Ureter (tissue), 1 donor: Measurements from ENCODE around the gene CCND1. TPM values are rescaled to one million over a fixed set of nuclear protein-coding genes. Genes with fewer than 3 reads are reported as not detected.

Experiments
- DNase-seq: peaks from one replicate; pipeline ENCODE4 v3.0.0-alpha.2; 2020; ENCODE audit warnings: low spot score
- total RNA-seq: library from RNA; stranded (reverse); gene quantifications from one replicate; pipeline ENCODE4 v1.2.4, GENCODE V29; 2023
- donor health status: DM: yes; HTN: yes; CAD: no.

CCND1 gene
- total RNA-seq, result 203 TPM

GRCh38 chr11:69640995-69641581, at the start of gene CCND1:
CCND1 (plus strand) TSS chr11:69641156; CDS start chr11:69641314, 158 bp downstream.
- DNase-seq, result peak; percentile 80

DNA sequence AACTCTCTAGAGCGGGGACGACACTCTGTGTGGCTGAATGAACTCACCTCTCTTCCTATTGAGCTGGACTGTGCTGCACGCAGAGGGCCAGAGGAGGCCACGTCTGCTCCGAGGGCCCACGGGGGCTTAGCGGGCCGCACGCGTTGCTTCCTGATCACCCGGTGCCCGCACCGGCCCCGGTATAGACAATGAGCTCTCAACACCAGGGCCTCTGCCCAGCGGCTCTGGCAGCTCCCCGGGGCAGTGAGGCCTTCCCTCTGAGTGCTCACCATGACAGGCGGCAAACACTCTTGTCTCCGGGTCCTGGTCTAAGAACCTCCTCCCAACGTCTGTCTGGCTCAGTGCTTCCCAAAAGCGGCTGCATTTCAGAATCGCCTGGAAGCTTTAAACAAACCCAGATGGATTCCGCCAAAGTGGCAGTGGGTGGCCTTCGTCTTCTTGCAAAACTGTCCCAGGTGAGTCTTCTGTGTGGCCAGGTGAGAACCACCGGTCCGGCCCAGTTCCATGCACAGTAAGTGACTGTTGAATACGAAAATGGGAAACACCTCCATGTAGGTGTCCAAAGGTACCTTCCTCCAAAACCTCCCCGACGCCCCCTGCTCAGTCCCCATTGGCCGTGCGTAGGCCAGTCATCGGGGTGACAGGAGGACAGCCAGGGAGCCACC, 47.8 kb upstream of the CCND1 start:
- DNase-seq, result no peak

- DNase-seq, result no peak
Measured at GRCh38 chr11:69593851-69594250, 47.1 kb upstream of the CCND1 start.

DNA sequence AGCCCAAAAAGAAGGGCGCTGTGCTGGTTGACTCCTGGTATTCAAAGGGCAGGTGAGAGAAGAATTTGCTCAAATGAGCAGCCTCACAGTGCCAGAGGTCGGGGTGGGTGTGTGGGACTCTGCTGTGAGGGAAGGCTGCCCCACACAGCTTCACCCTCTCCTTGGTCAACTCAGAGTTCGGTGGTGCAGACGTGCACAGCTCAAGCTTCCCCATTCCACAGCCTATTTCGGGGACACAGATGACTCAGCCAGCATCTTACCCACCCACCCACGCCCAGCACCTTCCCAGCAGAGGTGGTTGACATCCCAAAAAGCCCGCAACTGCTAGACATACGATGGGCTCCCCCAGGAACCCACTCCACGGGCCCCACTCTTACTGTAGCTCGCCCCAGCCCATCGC, 46.5 kb upstream of the CCND1 start:
- no peak for DNase-seq

GRCh38 chr11:69595805-69596665, 44.9 kb upstream of the CCND1 start:
- DNase-seq, result no peak

GRCh38 chr11:69598147-69598546, 42.8 kb upstream of the CCND1 start:
- DNase-seq, result no peak

DNA sequence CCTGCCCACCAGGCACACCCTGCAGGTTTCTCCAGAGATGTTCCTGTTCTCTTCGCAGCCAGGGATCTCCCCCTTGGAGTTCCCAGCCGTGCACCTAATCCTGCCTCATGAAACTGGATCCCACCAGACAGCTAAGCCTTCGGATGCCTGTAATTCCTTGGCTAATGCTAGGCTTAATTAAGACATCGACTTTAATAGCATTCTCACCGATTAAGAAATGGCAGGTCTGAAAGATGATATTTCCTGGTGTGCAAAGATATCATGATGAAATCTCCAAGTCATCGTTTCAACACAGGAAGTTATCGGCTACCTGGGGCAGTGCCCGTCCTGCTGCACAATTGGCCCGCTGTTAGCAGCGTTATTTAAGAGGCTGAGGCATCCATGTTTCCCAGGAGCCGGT, 41.5 kb upstream of the CCND1 start:
- no peak for DNase-seq

DNA sequence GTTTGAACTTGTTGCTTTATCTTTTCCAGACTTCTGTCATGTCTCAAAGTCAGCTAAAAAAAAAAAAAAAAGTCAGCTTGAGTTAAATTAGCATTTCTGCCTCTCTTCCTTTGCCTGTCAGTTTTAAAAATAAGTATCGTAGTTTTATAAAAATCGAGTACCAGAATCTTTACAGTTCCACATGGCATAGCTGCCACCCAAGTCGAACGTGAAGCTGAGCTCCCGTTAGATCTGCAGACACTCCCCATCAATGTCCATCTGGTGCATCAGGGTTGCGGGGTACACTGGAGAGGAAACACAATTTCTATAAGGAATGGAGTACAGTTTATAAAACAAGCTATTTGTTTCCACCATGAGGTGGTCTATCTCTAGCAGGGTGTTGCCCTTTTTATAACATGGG, 41.0 kb upstream of the CCND1 start:
- no peak for DNase-seq

DNA sequence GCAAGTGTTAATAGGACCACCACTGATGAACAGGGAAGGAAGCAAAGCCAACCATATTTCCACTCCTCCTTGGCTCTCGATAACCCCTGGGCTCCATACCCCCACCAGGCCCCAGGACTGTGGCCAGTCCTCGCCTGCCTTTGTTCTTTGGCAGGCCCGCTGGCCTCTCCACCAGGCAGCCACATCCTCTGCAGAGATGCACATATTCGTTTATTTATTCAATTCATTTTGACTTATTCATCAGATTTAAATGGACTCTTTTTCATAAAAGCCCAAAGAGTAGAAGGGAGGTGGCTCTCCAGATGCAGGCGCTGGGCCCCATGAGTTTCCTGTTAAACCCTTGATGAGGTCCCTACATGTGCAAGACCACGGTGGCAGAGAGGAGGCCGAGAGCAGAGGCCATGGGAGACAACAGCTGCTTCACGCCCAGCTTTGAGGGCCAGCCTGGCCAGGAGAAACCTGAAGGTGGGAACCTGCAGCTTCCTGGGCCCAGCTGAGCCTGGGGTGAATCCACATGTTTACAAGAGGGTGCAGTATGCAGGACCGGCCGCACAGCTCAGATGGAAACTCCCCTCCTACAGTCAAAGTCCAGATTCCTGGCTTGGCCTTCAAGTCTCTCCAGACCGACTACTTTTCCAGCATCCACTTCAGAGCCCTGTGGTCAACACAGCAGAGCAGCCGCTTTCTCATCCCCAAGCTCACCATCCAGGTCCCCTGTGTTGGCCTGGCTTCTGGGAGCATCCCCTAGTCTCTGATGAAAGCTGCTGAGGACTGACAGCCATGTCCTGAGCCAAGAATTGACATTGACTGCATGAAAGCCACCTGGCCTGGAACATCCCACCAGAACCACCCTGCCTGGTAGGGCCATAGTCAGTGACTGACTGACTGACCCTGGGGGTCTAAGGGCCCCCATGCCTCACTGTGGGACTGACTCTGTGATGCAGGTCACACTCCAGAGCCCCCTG, 39.7 kb upstream of the CCND1 start:
- no peak for DNase-seq

GRCh38 chr11:69603111-69603836, 37.7 kb upstream of the CCND1 start:
- no peak for DNase-seq

GRCh38 chr11:69604055-69604454, 36.9 kb upstream of the CCND1 start:
- no peak for DNase-seq

DNA sequence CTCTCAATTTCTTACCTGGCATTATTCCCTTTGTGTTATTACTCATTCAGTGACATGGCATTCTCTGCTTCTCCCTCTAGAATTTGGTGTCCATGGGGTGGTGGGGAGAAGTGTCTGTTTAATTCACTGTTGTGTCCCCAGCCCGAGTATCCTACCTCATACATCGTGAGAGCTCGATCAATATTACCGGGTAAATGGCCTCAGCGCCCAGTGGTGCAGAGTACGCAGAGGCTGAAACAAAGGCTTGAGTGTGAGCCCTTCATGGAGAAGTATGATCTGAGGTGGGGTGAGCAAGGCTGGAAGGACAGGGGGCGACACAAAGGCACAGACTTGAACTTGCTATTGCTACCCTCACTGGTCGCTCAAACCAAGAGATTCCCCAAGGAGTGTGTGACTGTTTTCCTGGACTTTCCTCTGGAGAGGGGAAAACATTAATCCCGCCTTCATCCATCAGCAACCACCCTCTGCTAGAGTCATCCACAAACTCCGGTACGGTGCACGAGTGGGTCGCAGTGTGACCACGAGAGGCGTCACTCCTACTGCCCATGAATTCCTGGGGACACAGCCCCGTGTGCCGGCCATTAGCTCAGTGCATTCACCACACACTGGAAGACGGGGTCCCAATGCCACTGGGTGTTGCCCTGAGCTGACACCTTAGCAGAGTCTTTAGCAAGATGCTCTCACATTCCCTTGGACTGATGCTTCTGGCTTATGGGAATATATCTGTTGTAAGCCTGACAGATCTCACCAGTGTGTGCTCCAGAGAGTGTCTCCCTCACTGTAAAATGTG, 35.0 kb upstream of the CCND1 start:
- DNase-seq, result no peak

DNA sequence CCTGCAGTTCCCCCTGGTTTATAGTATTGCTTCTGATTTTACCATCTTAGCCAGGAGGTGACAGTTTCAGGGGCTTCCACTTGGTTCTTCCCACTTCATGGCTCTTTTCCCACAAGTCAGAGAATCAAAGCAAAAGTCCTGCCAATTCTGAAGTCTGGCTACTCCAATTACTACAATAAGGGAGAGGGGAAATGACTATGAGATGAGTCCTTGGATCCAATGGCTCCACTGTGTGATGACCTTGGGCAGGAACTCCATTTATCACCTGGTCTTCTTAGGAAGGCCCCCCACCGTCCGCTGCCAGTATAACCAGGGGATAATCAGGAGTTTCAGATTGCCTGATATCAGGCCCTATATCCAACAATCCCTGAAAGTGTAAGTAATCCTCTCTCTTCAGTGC, 31.6 kb upstream of the CCND1 start:
- DNase-seq, result no peak

- no peak for DNase-seq
Measured at GRCh38 chr11:69611548-69612526, 29.1 kb upstream of the CCND1 start.

- DNase-seq, result no peak
Measured at GRCh38 chr11:69613594-69613993, 27.4 kb upstream of the CCND1 start.

- DNase-seq, result no peak
Measured at GRCh38 chr11:69614085-69614484, 26.9 kb upstream of the CCND1 start.

DNA sequence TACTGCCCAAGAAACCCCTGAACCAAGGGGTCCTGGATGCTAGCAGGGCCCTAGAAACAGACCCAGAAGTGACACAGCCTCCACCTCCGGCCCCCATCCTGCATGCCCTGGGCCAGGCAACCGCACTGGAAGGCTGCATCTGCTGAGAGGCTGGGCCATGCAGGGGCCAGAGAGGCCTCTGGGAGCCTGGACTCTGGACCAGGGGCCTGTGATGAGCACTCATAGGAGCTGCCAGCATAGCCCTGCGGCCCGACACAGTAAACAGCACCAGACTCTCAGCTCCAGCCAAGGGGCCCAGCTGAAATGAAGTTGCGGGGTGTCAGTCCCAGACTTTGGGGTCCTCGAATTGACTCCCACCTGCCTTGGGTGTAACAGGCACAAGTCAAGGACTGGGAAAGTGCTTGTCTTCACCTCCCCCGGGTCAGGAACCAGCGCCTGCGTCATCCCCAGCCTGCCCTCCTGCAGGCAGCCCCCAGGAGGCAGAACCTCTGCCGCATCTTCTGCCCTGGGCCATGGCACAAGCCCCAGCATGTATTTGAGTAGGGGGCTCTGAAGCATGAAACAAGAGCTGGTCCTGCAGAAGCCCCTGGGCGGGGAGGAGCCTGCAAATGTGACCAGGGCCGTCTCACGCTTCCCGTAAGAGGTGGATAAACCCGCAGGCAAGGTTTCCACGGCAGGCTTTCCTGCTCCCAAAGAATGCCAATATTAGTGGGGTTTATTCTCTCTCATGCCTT, 25.2 kb upstream of the CCND1 start:
- no peak for DNase-seq

DNA sequence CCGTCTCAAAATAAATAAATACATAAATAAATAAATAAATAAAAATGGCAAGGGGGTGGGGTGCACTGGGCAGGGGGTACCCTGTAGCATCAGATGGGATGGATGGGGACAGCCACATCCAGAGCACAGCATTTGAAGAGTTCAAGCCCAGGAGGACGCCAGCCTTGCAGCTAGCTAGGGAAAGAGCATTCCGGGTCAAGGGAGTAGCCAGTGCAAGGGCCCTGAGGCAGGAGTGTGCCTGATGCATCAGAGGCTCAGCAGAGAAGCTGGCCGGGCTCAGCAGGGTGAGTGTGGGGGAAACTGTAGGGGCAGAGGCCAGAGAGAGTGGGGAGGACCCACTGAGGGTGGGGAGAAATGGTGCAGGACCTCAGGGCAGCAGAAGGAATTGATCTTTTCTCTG, 23.7 kb upstream of the CCND1 start:
- no peak for DNase-seq
